GM21723 (cell line): ENCODE measurements around the gene LPP.

ENCODE experiments used
- ATAC-seq: cut with Tn5 transposase; IDR thresholded peaks from one replicate; pipeline ENCODE4 v1.9.1; 2021; ENCODE audit warnings: mild to moderate bottlenecking, moderate library complexity; ENCODE audit not compliant: unreplicated experiment

Gene LPP

DNA sequence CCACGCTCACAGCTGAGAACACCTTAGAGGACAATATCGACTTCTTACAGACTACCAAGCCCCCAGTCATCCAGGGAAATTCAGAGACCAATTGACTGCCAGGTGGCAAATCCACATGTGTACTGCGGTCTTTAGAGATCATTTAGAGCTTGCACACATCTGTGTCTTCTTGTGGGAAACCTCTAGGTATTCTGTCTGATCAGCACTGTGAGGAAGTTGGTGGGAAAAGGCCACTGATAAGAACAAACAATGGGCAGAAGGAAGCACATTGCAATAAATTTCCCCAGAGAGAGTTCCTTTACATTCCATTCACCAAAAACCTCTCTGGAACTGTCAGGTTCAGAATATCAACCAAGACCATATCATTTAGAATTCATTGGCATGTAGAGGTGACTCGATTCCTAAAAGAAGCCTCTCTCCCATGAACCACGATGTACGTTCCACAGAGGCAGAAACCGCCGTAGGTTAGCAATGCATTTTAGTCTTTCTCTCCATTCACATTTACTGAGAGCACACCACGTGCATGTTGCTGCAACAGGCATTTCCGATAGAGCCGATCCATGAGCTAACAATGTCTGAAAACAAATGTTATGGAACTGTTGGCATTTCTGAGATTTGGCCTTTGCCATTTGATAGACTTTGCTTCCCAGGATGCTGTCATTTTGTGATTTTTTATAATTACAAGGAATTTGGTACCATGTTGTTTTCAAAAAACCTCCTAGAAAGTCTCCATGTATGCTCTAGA lies 730.5 kb downstream of the LPP start:
- no peak for ATAC-seq

DNA sequence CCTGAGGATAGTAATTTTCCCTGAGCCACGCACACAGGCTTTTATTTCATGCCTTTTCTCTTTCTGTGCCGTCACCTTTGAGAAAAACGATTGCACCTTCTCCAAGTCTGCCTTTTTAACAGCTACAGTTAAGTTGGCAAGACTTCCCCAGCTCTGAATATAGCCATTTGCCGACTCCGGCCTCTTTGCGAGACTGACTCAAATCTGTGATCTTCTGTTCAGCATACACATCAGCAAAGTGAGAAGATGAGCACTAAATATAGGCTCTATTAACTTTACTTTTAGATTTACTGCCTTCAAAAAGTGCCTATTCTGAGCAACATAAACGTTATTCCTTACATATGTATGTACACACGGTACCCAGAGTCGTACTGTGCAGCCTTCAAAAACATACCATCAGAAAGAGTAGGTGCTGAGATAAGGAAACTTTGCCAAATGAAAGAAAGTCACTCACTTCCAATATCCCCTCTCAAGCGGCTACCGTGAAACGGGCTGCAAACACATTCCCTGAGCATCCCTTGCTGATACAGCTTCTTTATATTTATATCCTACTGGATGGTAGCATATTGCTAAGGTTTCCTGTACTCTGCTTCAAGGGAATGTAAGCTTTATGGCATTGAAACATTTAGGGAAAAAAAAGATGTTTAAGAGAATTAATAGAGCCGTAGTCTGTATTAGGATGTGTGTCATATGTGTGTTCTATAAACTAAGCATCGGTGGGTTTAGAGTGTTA lies 734.5 kb downstream of the LPP start:
- no peak for ATAC-seq

GRCh38 chr3:188889054-188889491 lies 735.1 kb downstream of the LPP start:
- ATAC-seq = no peak

- ATAC-seq = no peak
Measured at GRCh38 chr3:188890572-188891270, 736.8 kb downstream of the LPP start.

GRCh38 chr3:188899881-188900280 lies 745.9 kb downstream of the LPP start:
- ATAC-seq = no peak

- no peak for ATAC-seq
Measured at GRCh38 chr3:188900421-188900951, 746.5 kb downstream of the LPP start.

DNA sequence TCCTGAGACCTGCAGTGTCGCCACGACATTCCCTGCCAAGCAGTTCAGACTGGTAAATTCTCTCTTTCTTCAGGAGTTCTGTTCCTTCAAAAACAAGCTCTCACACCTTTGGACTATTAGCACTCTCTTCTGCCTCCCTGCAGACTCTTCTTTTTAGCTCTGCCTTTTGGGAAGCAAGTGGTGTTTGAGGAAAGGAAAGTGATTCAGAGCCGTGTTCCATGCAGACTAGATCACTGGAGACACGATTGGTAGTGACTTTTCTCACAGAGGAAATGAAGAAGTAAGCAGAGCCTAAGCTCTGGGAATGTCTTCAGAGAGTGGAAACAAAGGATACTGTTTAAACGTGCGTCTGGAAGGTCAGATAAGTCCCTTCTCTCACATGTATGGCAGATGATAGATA lies 747.2 kb downstream of the LPP start:
- no peak for ATAC-seq

GRCh38 chr3:188901671-188902287 lies 747.8 kb downstream of the LPP start:
- ATAC-seq = no peak

- ATAC-seq = no peak
Measured at GRCh38 chr3:188904670-188905069, 750.7 kb downstream of the LPP start.

DNA sequence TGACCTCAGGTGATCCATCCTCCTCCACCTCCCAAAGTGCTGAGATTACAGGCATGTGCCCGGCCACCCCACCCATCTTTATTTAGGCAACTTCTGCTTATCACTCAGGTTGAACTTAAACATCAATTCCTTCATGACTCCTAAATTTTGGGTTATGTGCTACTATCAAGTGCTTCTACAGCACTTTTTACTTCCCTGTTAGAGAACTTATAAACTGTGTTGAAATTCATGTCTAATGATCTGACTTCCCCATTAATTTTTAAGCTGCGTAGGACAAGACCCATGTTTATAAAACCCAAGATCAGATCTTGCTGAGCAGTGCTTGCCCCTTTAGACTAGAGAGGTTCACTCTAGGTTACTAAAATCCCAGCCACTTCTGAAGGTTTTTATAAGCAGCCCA lies 751.6 kb downstream of the LPP start:
- no peak for ATAC-seq

GRCh38 chr3:188906236-188906635 lies 752.3 kb downstream of the LPP start:
- ATAC-seq = no peak

DNA sequence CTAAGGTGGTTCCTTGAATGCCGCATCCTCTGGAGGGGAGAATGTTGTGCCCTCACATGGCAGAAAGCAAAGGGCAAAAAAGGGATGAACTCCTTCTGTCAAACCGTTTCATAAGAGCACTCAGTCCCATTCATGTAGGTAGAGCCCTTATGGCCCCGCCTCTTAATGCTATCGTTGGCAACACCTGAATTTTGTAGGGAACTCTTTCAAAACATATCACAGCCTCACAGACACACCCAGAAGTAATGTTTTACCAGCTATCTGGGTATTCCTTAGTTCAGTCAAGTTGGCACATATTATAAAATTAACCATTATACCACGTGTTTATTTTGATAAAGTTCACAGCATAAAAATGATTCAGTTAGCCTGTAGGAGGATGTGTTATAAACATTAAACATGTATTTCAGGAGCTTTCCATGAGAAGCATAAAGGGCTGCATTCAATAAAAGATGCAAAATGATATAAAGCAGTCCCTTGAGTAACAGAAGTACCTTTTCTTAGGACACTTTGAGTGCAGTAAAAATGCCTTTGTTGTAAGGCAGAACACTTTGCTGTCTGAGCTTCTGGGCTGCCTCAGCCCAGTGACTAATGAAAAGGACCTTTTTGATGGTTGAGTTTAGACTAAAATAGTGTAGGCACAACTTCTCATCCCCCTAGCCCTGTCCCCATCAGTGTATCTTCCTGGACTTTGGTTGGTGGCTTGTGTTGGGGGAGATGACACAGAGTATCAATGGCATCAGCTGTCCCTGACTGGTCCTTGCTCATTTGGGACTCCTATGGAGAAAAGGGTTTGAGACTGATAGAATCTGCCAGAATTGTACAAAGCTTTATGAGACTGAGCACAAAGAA lies 754.3 kb downstream of the LPP start:
- no peak for ATAC-seq

- no peak for ATAC-seq
Measured at GRCh38 chr3:188911026-188911850, 757.3 kb downstream of the LPP start.

DNA sequence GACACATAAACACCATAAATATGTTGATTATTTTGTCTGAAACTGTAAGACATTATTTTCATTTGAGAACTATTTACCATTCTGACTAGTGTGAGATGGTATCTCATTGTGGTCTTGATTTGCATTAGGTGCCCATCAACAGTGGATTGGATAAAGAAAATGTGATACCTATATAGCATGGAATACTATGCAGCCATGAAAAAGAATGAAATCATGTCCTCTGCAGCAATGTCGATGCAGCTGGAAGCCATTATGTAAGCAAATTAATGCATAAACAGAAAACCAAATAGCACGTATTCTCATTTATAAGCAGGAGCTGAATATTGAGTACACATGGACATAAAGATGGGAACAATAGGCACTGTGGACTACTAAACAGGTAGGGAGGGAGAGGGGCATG lies 759.1 kb downstream of the LPP start:
- no peak for ATAC-seq

GRCh38 chr3:188914552-188914951 lies 760.6 kb downstream of the LPP start:
- peak; percentile 68 for ATAC-seq

- ATAC-seq = no peak
Measured at GRCh38 chr3:188915127-188915526, 761.2 kb downstream of the LPP start.

DNA sequence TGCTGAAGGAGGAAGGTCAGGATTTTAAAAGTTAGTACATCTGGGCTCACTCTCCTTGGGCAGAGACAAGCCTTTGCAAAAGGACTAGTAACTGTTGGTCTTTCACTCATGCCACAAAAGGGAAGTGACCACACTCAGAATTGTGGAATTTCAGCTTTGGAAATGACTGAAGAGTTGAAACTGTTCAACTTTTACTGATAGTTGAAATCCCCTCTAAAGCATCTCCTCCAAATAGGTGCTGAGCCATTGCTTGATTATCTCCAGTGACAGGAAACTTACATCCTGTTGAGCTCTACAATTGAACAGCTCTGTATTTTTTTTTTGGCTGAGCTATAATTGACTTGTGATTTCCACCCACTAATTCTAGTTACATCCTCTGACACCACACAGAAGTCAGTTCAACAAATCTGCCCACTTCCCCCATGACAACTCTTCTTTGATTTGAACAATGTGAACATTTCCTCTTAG lies 763.0 kb downstream of the LPP start:
- ATAC-seq = no peak

GRCh38 chr3:188918093-188918492 lies 764.1 kb downstream of the LPP start:
- no peak for ATAC-seq

- no peak for ATAC-seq
Measured at GRCh38 chr3:188923671-188924070, 769.7 kb downstream of the LPP start.
